CD4-positive, alpha-beta T cell treated with Interleukin-21 for 1 hour (primary cell): Measurements from ENCODE around the gene ABCC3.

Experiments used
- DNase-seq: peaks from one replicate; pipeline ENCODE4 v3.0.0-alpha.2; 2020

Gene ABCC3

DNA sequence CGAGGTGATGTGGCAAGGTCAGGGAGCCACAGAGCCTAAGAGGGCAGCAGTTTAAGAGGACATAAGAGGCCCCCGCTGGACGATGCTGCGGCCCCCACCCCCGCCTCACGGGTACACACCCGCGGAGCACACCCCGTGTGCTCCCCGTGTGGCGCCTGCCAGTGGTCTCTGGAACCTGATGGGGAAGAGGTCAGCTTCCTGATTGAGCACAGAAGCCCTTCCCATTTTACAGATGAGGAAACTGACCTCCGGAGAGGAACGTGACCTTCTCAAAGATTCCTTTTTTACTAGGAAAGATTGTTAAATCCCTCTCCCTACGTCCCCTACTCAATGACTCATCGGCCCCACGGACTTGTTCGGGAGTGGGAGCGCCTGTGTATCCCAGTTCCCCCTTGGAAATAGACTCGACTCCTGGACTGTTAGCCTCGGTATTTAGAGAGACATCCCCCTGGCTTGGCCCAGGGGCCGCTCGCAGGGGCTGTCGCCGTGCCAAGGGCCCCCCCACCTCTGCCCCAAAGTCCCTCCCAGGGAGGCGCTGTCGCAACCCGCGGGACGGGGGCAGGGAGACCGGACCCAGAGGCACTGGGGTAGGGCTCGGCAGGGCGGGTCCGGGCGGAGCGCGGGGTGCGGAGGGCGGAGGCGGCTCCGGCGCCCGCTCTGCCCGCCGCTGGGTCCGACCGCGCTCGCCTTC, at the start of gene ABCC3:
Gene ABCC3 (plus strand): TSS at position 658 of the 691 bp plus-strand sequence. CDS start 56 bp downstream, outside the sequence.
- no peak for DNase-seq

GRCh38 chr17:50585346-50585745, 49.3 kb upstream of the ABCC3 start:
- no peak for DNase-seq

DNA sequence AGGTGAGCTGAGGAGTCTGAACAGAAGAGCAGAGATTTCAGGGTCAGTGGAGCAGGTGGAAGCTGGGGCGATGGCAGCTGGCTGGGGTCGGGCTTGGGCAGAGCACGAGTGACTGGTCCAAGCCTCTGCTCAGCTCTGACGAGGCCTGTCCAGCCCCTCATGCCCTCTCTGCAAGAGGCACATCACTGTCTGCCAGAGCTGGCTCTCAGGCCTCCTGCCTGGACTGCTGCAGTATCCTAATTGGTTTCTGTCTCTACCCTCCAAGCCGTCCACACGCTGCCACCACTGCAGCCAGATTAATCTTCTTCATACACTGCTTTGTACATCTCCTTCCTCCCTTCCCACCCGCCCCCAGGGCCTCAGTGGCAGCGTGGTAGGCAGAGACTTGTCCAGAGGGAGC, 48.8 kb upstream of the ABCC3 start:
- no peak for DNase-seq

GRCh38 chr17:50586421-50587247, 48.0 kb upstream of the ABCC3 start:
- no peak for DNase-seq

- no peak for DNase-seq
These were observed 47.1 kb upstream of the ABCC3 start for GRCh38 chr17:50587571-50587970.

GRCh38 chr17:50588391-50589049, 46.2 kb upstream of the ABCC3 start:
- DNase-seq, result no peak

GRCh38 chr17:50589095-50589705, 45.5 kb upstream of the ABCC3 start:
- no peak for DNase-seq

DNA sequence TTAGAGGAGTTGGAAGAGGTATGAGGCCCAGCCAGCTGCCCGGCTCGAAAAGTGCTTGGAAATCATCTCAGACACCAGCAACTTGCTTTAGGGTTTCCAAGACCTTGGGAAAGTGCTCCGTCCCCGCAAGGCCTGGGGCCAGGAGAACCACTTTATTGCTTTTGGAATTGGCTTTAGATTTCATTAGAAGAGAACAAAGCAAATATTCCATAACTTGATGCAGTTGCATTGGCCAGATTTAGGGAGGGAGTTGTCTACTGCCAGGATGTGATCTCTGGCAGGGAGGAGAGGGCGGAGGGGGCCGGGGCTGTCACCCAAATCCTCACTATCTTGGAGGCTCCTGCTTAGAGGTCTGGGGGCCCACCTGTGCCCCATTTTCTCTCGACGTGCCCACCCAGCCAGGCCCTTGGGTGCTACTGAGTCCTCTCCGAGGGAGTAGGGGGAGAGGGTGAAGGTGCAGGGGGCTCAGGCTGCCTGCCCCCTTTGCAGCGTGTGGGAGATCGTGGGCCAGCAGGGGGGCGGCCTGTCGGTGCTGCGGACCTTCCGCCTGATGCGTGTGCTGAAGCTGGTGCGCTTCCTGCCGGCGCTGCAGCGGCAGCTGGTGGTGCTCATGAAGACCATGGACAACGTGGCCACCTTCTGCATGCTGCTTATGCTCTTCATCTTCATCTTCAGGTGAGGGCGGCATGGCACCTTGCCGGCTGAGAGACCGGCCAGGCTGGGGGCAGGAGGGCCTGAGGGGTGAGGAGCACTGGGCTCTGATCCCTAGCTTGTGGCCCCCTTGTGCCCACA, 43.5 kb upstream of the ABCC3 start:
- no peak for DNase-seq

GRCh38 chr17:50593321-50593720, 41.4 kb upstream of the ABCC3 start:
- no peak for DNase-seq

DNA sequence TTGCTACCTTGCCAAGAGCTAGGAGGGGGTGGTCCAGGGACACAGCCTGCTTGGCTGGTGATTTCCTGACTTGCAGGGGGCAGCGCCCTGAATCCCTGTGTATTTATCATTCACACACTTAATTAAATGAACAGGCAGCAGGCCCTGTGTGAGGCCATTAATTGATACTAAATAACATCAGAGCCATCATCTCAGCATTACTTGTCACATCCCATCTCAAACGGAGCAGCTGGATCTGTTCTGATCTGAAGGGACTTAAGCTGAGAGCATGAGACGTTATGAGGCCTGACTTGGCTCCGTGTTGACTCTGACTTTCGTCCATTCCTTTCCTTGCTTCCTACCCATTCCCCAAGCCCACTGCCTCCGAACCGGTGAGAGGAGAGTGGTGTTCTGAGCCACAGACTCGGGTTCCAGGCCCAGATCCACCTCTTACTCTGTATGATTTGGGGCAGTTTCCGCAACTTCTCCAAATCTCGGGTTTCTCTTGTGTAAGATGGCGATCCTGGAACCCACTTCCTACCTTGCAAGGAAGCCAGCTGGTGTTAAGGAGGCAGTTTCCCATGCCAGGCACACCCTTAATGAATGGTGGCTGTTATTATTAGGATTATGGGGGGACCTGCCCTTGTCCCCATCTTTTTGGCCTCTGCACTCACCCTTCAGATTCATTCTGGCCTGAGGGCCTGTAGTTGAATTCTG, 40.4 kb upstream of the ABCC3 start:
- DNase-seq, result no peak

DNA sequence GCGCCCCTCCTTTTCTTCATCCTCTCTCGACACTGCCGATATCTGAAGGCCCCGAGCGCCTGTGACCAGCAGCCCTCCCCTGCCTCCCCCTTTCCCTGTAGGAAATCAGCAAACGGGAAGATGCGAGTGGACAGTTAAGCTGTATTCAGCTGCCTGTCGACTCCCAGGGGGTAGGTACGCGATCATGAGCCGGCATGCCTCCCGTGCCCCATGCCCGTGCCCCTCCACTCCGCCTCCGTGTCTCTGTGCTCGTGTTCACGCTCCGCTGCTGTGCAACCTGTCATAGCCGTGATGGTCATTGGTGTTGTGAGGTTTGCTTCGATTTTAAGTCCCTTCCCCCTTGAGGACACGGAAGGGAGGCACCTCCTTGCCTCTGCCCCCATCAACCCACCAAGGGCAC, 39.8 kb upstream of the ABCC3 start:
- DNase-seq, result no peak

DNA sequence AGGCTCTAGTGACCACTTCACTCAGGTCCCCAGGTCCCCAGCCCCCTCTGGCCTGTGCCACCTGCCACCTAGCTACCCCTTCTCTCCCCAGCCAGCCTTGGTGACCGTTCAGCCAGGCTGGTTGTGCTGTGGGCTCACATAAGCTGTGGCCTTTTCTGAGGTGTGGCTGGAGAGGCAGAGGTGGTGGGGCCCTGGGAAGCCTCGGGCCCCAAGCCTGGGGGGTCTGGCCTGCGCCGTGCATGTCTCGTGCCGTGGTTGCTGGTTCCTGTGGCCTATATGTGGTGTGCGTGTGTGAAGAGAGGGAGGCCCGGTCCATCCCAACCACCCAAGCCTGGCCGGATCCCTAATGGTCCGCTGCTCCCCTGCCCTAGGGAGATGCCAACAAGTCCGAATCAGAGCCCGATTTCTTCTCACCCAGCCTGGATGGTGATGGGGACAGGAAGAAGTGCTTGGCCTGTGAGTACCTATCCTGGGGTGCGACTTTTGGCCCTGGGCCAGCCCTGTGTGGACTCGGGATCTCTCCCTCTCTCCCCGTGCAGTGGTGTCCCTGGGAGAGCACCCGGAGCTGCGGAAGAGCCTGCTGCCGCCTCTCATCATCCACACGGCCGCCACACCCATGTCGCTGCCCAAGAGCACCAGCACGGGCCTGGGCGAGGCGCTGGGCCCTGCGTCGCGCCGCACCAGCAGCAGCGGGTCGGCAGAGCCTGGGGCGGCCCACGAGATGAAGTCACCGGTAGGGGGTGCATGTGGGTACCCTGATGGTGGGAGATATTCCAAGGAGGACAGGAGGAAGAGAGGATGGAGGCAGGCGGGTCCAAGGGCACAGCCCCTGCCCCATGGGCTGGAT, 38.3 kb upstream of the ABCC3 start:
- no peak for DNase-seq

GRCh38 chr17:50598487-50598886, 36.2 kb upstream of the ABCC3 start:
- no peak for DNase-seq

- no peak for DNase-seq
These were observed 35.1 kb upstream of the ABCC3 start for GRCh38 chr17:50599606-50600005.

DNA sequence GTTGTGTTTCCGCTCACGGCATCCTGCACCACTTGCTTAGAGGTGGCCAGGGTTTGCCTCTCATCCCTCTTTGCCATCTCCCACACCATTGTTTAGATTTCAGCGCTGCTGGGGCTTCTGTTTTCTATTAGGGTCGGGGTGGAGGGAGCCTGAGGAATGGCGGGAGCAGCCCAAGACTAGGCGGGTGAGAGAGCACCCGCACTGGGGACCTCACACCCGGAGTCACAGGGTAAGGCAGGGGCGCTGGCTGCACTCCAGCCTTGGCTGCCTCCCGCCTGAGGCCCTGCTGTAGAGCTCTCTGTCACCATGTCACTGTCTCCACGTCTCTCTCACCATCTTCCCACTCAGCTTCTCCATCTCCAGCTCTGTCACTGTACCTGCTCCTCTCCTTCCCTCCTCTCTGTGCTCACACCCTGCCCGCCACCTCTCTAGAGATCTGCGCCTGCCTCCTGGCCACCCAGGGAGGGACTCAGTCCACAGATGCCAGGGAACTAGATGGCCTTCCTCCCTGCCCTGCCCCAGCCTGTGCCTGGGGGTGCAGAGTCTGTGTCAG, 32.8 kb upstream of the ABCC3 start:
- DNase-seq, result no peak

DNA sequence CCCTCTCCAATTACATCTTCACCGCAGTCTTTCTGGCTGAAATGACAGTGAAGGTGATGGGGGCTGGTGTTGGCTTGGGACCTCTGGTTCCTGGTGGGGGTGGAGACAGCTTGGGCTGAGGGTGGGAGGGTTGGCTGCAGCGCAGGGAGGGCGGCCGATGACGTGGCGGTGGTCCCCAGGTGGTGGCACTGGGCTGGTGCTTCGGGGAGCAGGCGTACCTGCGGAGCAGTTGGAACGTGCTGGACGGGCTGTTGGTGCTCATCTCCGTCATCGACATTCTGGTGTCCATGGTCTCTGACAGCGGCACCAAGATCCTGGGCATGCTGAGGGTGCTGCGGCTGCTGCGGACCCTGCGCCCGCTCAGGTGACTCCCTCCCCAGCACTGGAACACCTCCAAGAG, 31.8 kb upstream of the ABCC3 start:
- no peak for DNase-seq

GRCh38 chr17:50603340-50603739, 31.3 kb upstream of the ABCC3 start:
- no peak for DNase-seq

GRCh38 chr17:50604513-50604912, 30.2 kb upstream of the ABCC3 start:
- no peak for DNase-seq

DNA sequence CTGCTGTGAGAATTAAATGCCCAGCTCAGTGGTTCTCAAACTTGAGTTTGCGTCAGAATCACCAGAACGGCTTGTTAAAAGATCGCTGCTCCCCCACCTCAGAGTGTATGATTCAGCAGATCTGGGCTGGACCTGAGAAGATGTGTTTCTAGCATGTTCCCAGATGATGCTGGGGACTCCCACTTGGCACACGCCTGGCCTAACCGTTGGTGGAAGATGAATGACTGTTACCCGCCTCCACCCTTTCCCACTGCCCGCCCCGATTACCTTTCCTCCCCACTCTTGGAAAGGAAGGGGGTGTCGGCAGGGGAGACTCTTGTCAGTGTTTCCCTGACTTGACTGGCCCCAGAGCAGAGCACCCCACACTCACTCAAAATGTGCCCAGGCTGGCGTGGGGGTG, 29.3 kb upstream of the ABCC3 start:
- DNase-seq, result no peak

DNA sequence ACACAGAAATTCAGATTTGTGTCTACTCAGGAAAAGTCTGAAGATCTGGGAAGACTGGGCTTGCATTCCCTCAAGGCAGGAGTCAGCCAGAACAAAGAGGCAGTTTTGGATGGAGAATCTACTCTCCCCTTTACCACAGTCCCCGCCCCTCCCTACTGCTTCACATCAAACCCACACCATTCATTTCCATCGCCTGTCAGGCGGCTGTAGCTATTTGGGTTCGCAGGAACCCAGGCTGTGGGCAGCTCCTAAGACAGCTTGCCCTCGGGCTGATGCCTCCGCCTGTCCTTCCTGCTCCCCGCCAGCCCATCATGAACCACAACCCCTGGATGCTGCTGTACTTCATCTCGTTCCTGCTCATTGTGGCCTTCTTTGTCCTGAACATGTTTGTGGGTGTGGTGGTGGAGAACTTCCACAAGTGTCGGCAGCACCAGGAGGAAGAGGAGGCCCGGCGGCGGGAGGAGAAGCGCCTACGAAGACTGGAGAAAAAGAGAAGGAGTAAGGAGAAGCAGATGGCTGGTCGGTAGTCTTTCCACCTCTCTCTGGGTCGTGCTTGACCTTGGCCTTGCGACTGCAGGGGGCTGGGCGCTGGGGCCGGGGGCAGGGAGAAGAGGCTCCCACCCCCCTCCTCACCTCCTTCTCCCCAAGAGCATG, 27.0 kb upstream of the ABCC3 start:
- DNase-seq, result no peak
